PC-9 (cell line): ENCODE measurements around the gene GLYATL3. TPM values are rescaled to one million over a fixed set of nuclear protein-coding genes. Genes with fewer than 3 reads are reported as not detected.

Source experiments
- BruUV-seq: library from RNA; stranded (reverse); fragments of 400-500 nt; replicated peaks from 2 replicates; lab custom pipeline; 2021; lab: Mats Ljungman, UMichigan
- CTCF ChIA-PET: fragments of 300-600 bp; sonication (Branson Sonifier 250); formaldehyde crosslinking; loops from one replicate; lab custom pipeline; 2022; ENCODE audit warnings: antibody characterized with exemption; lab: Charles Lee
- POLR2A ChIA-PET: fragments of 300-600 bp; sonication (Branson Sonifier 250); formaldehyde crosslinking; loops from one replicate; lab custom pipeline; 2022; ENCODE audit warnings: antibody characterized with exemption; ENCODE audit not compliant: unreplicated experiment; lab: Charles Lee
- DNase-seq, 2 experiments: peaks; one replicate each; pipeline versions ENCODE4 v3.0.0 to v3.0.0-alpha.2; 2015 to 2022; ENCODE audit warnings: mixed read lengths in 1 of 2
- H2AFZ ChIP-seq: fragments of 200-600 bp; sonication (generic); 2 replicates; pipeline ENCODE4 v1.8.1; 2017; ENCODE audit warnings: antibody characterized with exemption
- H3F3A ChIP-seq: fragments of 200-600 bp; sonication (generic); 2 replicates; pipeline ENCODE4 v1.8.1; 2017; ENCODE audit warnings: antibody characterized with exemption, mild to moderate bottlenecking, low read depth; ENCODE audit not compliant: insufficient read depth
- H3K27ac ChIP-seq: fragments of 200-600 bp; sonication (generic); 2 replicates; pipeline ENCODE4 v1.6.1; 2016; ENCODE audit warnings: mixed run types
- H3K27me3 ChIP-seq: fragments of 200-600 bp; sonication (generic); 2 replicates; pipeline ENCODE4 v1.6.1; 2016; ENCODE audit warnings: low read depth, mixed run types; ENCODE audit not compliant: insufficient read depth
- H3K36me3 ChIP-seq: fragments of 200-600 bp; sonication (generic); 2 replicates; pipeline ENCODE4 v1.6.1; 2016; ENCODE audit warnings: low read depth, mixed run types
- H3K4me1 ChIP-seq: fragments of 200-600 bp; sonication (generic); replicated peaks from 2 replicates; pipeline ENCODE4 v1.6.1; 2016; ENCODE audit warnings: mixed run types; ENCODE audit not compliant: insufficient read depth
- H3K4me2 ChIP-seq: fragments of 200-600 bp; sonication (generic); 2 replicates; pipeline ENCODE4 v1.6.1; 2017; ENCODE audit warnings: mixed run types
- H3K4me3 ChIP-seq: fragments of 200-600 bp; sonication (generic); 2 replicates; pipeline ENCODE4 v1.6.1; 2016; ENCODE audit warnings: mixed run types
- H3K79me2 ChIP-seq: fragments of 200-600 bp; sonication (generic); 2 replicates; pipeline ENCODE4 v1.6.1; 2017; ENCODE audit warnings: low read depth, mixed run types
- H3K9me2 ChIP-seq: fragments of 200-600 bp; sonication (generic); 2 replicates; pipeline ENCODE4 v1.8.1; 2017; ENCODE audit warnings: mild to moderate bottlenecking; ENCODE audit not compliant: insufficient read depth
- H3K9me3 ChIP-seq: fragments of 200-600 bp; sonication (generic); 2 replicates; pipeline ENCODE4 v1.8.1; 2016; ENCODE audit warnings: low read depth; ENCODE audit not compliant: insufficient read depth
- H4K20me1 ChIP-seq: fragments of 200-600 bp; sonication (generic); 2 replicates; pipeline ENCODE4 v1.8.1; 2017; ENCODE audit not compliant: insufficient read depth
- CTCF ChIP-seq: fragments of 200-600 bp; sonication (generic); conservative IDR thresholded peaks from 2 replicates; pipeline ENCODE4 v1.6.1; 2017; ENCODE audit warnings: mixed run types, antibody characterized with exemption, mild to moderate bottlenecking, moderate library complexity
- EZH2 ChIP-seq: fragments of 200-600 bp; sonication (generic); IDR thresholded peaks from 2 replicates; pipeline ENCODE4 v1.8.0; 2017; ENCODE audit warnings: antibody characterized with exemption, low read depth
- intact Hi-C: fragments of 100-400 bp; cut with micrococcal nuclease; formaldehyde crosslinking; loops from one replicate; pipeline ENCODE4 v1.10.0; 2022; ENCODE audit not compliant: unreplicated experiment
- total RNA-seq: library from RNA; stranded (reverse); gene quantifications from 2 replicates; pipeline ENCODE4 v1.2.3, GENCODE V29; 2021

GLYATL3 gene
- total RNA-seq, 1 experiment from 2014 or later = not detected

GRCh38 chr6:49522710-49523593 is 23.2 kb downstream of the GLYATL3 start:
- DNase-seq = no peak
- no peaks in the 10 kb centered on the region for H3F3A ChIP-seq
- no peaks in the 10 kb centered on the region for H3K9me3 ChIP-seq
- TF ChIP-seq EZH2 (no peak), CTCF (no peak)
- H2AFZ ChIP-seq = peak overlapping the region; percentile 60
- intact Hi-C loops = no loop called here
- POLR2A ChIA-PET = no interaction called here
- no peaks in the 10 kb centered on the region for H3K27me3 ChIP-seq
- H3K27ac ChIP-seq = no peak overlapping the region
- H3K4me2 ChIP-seq = no peak overlapping the region
- BruUV-seq = no TSS peak
- no peaks in the 10 kb centered on the region for H3K36me3 ChIP-seq
- H4K20me1 ChIP-seq = no peaks in the 10 kb centered on the region
- H3K9me2 ChIP-seq = no peaks in the 10 kb centered on the region
- H3K4me3 ChIP-seq = no peak overlapping the region
- H3K79me2 ChIP-seq = no peaks in the 10 kb centered on the region
- CTCF ChIA-PET = no interaction called here
- H3K4me1 ChIP-seq = no peaks in the 10 kb centered on the region

- H3K4me3 ChIP-seq = no peak overlapping the region
- intact Hi-C loops = no loop called here
- DNase-seq = no peak
- H3K79me2 ChIP-seq = no peaks in the 10 kb centered on the region
- H3K9me3 ChIP-seq = no peaks in the 10 kb centered on the region
- no peaks in the 10 kb centered on the region for H3K4me1 ChIP-seq
- ChIA-PET POLR2A (no interaction called here), CTCF (no interaction called here)
- H3K27ac ChIP-seq = no peak overlapping the region
- TF ChIP-seq CTCF = no peak
- no peak for TF ChIP-seq EZH2
- no TSS peak for BruUV-seq
- H4K20me1 ChIP-seq = no peaks in the 10 kb centered on the region
- H3K9me2 ChIP-seq = no peaks in the 10 kb centered on the region
- no peaks in the 10 kb centered on the region for H3K36me3 ChIP-seq
- H2AFZ ChIP-seq = no peak overlapping the region
- H3K27me3 ChIP-seq = no peaks in the 10 kb centered on the region
- no peak overlapping the region for H3K4me2 ChIP-seq
- H3F3A ChIP-seq = no peaks in the 10 kb centered on the region
Measured at GRCh38 chr6:49523901-49524300, 24.2 kb downstream of the GLYATL3 start.

- CTCF ChIA-PET = no interaction called here
- H3K79me2 ChIP-seq = no peaks in the 10 kb centered on the region
- H3K4me1 ChIP-seq = no peaks in the 10 kb centered on the region
- no peaks in the 10 kb centered on the region for H3F3A ChIP-seq
- no TSS peak for BruUV-seq
- no peaks in the 10 kb centered on the region for H3K9me2 ChIP-seq
- no peaks in the 10 kb centered on the region for H4K20me1 ChIP-seq
- H3K9me3 ChIP-seq = no peaks in the 10 kb centered on the region
- intact Hi-C loops = no loop called here
- DNase-seq = no peak
- no peaks in the 10 kb centered on the region for H3K36me3 ChIP-seq
- H3K4me3 ChIP-seq = no peak overlapping the region
- TF ChIP-seq EZH2 (no peak), CTCF (no peak)
- H3K27me3 ChIP-seq = no peaks in the 10 kb centered on the region
- H2AFZ ChIP-seq = no peak overlapping the region
- H3K4me2 ChIP-seq = no peak overlapping the region
- POLR2A ChIA-PET = no interaction called here
- no peak overlapping the region for H3K27ac ChIP-seq
Measured at GRCh38 chr6:49524541-49524940, 24.8 kb downstream of the GLYATL3 start.
